ENCODE results near the gene ZNF117. TPM values are rescaled to one million over a fixed set of nuclear protein-coding genes. Genes with fewer than 3 reads are reported as not detected.
"Not testable (repeated sequence)": the region's sequence is repeated elsewhere in the genome, so short reads cannot be mapped to it uniquely, and the experiment has no call there.

Gene ZNF117
- total RNA-seq = 10 to 100 TPM in 1 of 2 donors, 1 to 10 TPM in 1; 6.1 to 26.8 TPM

DNA sequence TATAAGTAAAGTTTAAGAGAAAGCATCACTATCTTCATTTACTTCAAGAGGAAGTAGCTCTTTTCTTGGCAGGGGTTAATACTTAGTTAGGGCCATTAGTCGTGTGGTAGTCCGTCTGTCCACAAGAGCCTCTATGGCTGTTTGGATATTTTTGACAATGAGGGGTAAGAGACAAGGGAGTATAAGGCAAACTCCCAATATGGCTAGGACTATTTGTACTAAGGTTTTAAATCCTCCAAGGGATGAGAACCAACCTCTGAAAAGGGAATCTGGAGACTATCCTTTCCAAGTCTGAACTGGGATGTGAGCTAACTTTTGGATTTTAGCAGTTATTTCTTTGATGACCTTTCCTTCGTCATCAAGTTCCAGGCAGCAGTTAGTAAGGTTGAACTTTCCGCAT lies at the start of gene ZNF117:
Gene ZNF117, minus strand, starts transcription at position 101 of the 400 bp plus-strand sequence.
- no peak for TF ChIP-seq POLR2AphosphoS5 (IDR thresholded peaks at IDR 0.05)
- TF ChIP-seq, protein P1, sequence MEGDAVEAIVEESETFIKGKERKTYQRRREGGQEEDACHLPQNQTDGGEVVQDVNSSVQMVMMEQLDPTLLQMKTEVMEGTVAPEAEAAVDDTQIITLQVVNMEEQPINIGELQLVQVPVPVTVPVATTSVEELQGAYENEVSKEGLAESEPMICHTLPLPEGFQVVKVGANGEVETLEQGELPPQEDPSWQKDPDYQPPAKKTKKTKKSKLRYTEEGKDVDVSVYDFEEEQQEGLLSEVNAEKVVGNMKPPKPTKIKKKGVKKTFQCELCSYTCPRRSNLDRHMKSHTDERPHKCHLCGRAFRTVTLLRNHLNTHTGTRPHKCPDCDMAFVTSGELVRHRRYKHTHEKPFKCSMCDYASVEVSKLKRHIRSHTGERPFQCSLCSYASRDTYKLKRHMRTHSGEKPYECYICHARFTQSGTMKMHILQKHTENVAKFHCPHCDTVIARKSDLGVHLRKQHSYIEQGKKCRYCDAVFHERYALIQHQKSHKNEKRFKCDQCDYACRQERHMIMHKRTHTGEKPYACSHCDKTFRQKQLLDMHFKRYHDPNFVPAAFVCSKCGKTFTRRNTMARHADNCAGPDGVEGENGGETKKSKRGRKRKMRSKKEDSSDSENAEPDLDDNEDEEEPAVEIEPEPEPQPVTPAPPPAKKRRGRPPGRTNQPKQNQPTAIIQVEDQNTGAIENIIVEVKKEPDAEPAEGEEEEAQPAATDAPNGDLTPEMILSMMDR (IDR thresholded peaks at IDR 0.05) = no peak
- TF ChIP-seq POLR2A (IDR thresholded peaks at IDR 0.05) = no peak
- no peaks in the 10 kb centered on the region for H3K4me1 ChIP-seq (replicated peaks)
- no peaks in the 10 kb centered on the region for H3K27me3 ChIP-seq (replicated peaks; ENCODE audit: insufficient read depth)
- no peak for DNase-seq (ENCODE audit: low spot score)
- H3K4me3 ChIP-seq = no peak within 1 kb of the TSS
- H3K36me3 ChIP-seq = no peaks in the 10 kb centered on the region
- H3K27ac ChIP-seq = no peak within 1 kb of the TSS
- 82% methylated on average over 4 of the region's 4 CpGs for WGBS
- H3K9me3 ChIP-seq = no peaks in the 10 kb centered on the region
- intact Hi-C loops (cut with DNase I) = no loop called here

DNA sequence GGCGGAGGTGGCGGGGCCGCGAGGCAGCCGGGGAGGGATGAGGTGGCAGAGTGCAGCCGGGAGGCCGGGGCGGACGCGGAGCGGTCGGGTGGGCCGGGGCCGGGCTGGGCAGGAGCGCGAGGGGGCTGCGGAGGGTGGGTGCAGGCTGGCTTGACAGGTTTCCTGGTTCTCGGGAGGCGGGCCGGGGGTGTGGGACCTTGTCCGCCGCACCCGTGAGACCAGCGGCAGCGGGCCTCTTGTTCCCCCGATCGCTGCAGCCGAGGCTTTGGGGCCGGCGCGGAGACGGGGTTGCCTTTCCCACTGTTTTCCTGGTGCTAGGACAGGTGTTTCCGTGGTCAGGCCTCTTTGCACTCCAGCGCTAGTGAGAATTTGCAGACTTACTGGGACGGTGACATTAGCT lies 47.9 kb upstream of the ZNF117 start:
- H3K4me1 ChIP-seq (replicated peaks); H3K36me3 ChIP-seq; intact Hi-C loops (cut with DNase I); H3K27me3 ChIP-seq (replicated peaks; ENCODE audit: insufficient read depth); H3K9me3 ChIP-seq: not testable (repeated sequence)
- 0% methylated on average over 24 of the region's 35 CpGs for WGBS
- H3K27ac ChIP-seq = peak overlapping the region; percentile 89 to 91
- peak overlapping the region; percentile 70 to 76 for H3K4me3 ChIP-seq
- DNase-seq (ENCODE audit: low spot score) = peak; percentile 19

DNA sequence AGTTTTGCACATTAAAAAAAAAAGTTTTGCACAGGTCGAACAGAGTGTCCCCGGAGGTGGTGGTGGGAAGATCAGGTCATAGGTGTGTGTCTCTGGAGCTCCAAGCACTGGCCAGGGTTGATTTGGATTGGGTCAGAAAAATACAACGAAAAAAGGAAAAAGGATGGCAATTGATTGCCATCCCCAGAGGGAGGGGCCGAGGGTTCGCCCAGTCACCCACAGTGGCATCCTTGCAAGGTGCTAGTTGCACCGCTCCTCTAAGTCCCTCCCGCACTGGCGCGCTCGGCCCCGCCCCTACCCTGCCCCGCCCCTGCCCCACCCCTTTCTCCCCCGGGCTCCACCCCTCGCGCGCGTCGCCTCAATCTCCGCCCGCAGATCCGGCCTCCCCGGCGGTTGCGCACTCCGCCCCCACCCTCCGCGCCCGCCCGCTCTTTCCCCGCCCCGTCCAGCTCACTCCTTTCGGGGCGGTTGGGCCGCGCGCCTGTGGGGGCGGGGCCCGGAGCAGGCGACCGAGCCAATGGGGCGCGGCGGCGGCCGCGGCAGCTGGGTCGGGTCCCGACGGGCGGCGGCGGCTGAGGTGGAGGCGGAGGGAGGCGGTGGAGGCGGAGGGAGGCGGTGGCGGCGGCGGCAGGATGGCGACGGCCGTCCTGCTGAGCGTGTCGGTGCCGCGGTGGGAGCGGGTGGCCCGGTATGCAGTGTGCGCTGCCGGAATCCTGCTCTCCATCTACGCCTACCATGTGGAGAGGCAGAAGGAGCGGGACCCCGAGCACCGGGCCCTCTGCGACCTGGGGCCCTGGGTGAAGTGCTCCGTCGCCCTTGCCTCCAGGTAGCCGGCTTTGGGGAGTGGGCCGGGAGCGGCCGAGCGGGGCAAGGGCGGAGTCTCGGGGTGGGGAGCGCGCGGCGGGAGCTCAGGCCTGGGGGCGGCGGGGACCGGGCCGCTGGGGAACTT lies 47.2 kb upstream of the ZNF117 start:
- 2% methylated on average over 56 of the region's 92 CpGs for WGBS
- H3K4me1 ChIP-seq (replicated peaks) = no peaks in the 10 kb centered on the region
- H3K36me3 ChIP-seq = no peaks in the 10 kb centered on the region
- peak overlapping the region; percentile 89 to 91 for H3K27ac ChIP-seq
- TF ChIP-seq, protein P1 (IDR thresholded peaks at IDR 0.05) = peak in 1 of 4 experiments; percentile 6
- TF ChIP-seq POLR2A (IDR thresholded peaks at IDR 0.05) (peak; percentile 45), POLR2AphosphoS5 (IDR thresholded peaks at IDR 0.05) (peak; percentile 30)
- H3K9me3 ChIP-seq = no peaks in the 10 kb centered on the region
- DNase-seq (ENCODE audit: low spot score) = peak; percentile 93
- intact Hi-C loops (cut with DNase I) = no loop called here
- peak overlapping the region; percentile 70 to 76 for H3K4me3 ChIP-seq
- no peaks in the 10 kb centered on the region for H3K27me3 ChIP-seq (replicated peaks; ENCODE audit: insufficient read depth)

DNA sequence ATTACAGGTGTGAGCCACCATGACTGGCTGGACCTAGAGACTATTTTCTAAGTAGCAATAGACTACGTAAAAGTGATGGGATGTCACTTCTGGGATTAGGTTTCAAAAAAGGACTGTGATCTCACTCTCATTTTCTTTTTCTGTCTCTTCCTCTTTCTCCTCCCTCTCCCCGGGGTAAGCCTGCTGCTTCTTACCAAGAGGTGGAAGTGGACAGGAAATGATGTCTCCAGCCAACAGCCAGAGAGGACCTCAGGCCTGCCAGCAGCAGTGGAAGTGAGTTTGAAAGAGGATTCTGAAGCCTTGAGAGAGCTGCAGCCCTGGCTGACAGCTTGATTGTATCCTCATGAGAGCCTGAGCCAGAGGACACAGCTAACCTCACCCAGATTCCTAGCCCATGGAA lies 45.7 kb upstream of the ZNF117 start:
- intact Hi-C loops (cut with DNase I); H3K27ac ChIP-seq; H3K4me3 ChIP-seq; H3K4me1 ChIP-seq (replicated peaks); H3K27me3 ChIP-seq (replicated peaks; ENCODE audit: insufficient read depth); DNase-seq (ENCODE audit: low spot score); H3K36me3 ChIP-seq; H3K9me3 ChIP-seq: not testable (repeated sequence)
- 26% methylated on average over 2 of the region's 2 CpGs for WGBS

DNA sequence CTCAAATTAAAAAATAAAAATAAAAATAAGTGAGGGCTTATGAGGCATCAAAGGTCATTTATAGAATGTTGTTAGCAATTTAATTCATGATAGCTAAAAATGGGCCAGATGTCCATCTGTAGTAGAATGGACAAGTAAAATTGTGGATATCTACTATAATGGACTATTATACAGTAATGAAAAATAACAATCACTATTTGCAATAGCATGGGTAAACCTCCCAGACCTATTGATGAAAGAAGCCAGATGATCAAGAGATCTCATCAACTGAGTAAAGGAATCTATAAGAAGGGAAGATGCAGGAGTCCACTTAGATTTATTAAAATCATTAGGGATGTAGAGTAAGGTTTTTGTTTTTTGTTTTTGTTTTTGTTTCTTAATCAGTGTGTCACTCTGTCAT lies 44.6 kb upstream of the ZNF117 start:
- H3K36me3 ChIP-seq; H3K4me1 ChIP-seq (replicated peaks); H3K27me3 ChIP-seq (replicated peaks; ENCODE audit: insufficient read depth); H3K9me3 ChIP-seq; DNase-seq (ENCODE audit: low spot score); H3K27ac ChIP-seq; H3K4me3 ChIP-seq; intact Hi-C loops (cut with DNase I): not testable (repeated sequence)

DNA sequence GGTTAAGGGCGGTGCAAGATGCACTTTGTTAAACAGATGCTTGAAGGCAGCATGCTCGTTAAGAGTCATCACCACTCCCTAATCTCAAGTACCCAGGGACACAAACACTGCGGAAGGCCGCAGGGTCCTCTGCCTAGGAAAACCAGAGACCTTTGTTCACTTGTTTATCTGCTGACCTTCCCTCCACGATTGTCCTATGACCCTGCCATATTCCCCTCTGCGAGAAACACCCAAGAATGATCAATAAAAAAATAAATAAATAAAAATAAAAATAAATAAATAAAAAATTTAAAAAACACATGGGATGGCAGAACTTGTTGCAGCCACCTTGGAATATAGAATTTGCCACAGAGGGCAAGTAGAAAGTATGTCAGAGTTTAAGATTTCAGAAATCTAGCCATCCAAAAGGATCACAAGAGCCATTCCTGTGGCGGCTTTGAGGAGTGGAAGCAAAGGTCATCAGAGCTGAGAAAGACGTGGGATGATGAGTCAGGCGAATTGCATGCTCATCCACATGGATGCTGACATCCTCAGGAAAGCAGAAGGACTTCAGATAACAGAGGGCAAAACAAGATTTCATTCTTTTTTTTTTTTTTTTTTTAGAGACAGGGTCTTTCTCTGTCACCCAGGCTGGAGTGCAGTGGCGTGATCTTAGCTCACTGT lies 43.4 kb upstream of the ZNF117 start:
- H3K27me3 ChIP-seq (replicated peaks; ENCODE audit: insufficient read depth); H3K9me3 ChIP-seq; H3K27ac ChIP-seq; intact Hi-C loops (cut with DNase I); DNase-seq (ENCODE audit: low spot score); H3K36me3 ChIP-seq; H3K4me3 ChIP-seq; H3K4me1 ChIP-seq (replicated peaks): not testable (repeated sequence)
- 85% methylated on average over 10 of the region's 10 CpGs for WGBS

DNA sequence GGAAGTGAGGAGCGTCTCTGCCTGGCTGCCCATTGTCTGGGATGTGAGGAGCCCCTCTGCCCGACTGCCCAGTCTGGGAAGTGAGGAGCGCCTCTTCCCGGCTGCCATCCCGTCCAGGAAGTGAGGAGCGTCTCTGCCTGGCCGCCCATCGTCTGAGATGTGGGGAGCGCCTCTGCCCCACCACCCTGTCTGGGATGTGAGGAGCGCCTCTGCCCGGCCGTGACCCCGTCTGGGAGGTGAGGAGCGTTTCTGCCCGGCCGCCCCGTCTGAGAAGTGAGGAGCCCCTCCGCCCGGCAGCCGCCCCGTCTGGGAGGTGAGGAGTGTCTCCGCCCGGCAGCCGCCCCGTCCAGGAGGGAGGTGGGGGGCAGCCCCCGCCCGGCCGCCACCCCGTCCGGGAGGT lies 42.6 kb upstream of the ZNF117 start:
- H3K27me3 ChIP-seq (replicated peaks; ENCODE audit: insufficient read depth); intact Hi-C loops (cut with DNase I); H3K4me3 ChIP-seq; DNase-seq (ENCODE audit: low spot score); H3K27ac ChIP-seq; H3K4me1 ChIP-seq (replicated peaks); H3K36me3 ChIP-seq; H3K9me3 ChIP-seq: not testable (repeated sequence)
- WGBS = 92% methylated on average over 20 of the region's 30 CpGs

DNA sequence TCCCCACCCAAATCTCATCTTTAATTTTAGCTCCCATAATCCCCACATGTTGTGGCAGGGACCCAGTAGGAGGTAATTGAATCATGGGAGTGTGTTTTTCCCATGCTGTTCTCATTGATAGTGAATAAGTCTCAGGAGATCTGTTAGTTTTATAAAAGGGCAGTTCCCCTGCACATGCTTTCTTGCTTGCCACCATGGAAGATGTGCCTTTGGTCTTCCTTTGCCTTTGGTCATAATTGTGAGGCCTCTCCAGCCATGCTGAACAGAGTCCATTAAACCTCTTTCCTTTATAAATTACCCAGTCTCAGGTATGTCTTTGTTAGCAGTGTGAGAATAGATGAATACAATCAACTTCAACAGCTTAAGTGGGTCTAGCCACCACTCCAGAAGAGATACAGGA lies 34.2 kb upstream of the ZNF117 start:
- H3K4me1 ChIP-seq (replicated peaks); H3K27me3 ChIP-seq (replicated peaks; ENCODE audit: insufficient read depth); DNase-seq (ENCODE audit: low spot score); H3K36me3 ChIP-seq; intact Hi-C loops (cut with DNase I); H3K27ac ChIP-seq; H3K4me3 ChIP-seq; H3K9me3 ChIP-seq: not testable (repeated sequence)

DNA sequence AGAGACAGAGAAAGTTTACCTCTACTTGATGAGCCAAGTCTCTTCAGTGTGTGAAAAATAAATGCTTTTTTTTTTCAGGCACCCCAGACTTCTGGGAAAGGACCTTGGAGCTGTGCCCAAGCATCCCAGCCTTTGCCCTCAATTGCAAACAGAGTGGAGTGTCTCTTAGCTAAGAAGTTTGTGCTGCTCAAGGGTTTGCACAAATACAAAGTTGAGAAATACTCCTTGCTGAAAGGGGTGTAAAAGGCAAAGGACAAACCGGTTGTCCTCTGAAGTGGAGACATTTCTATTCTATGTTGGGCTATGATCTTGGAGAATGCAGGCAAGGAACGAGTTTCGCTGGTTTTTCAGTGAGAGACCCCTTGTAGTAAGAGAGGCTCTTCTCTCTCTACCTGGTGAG lies 30.1 kb upstream of the ZNF117 start:
- H3K27me3 ChIP-seq (replicated peaks; ENCODE audit: insufficient read depth); H3K4me3 ChIP-seq; H3K9me3 ChIP-seq; H3K27ac ChIP-seq; DNase-seq (ENCODE audit: low spot score); H3K4me1 ChIP-seq (replicated peaks); H3K36me3 ChIP-seq; intact Hi-C loops (cut with DNase I): not testable (repeated sequence)
- 49% methylated on average over 2 of the region's 3 CpGs for WGBS

DNA sequence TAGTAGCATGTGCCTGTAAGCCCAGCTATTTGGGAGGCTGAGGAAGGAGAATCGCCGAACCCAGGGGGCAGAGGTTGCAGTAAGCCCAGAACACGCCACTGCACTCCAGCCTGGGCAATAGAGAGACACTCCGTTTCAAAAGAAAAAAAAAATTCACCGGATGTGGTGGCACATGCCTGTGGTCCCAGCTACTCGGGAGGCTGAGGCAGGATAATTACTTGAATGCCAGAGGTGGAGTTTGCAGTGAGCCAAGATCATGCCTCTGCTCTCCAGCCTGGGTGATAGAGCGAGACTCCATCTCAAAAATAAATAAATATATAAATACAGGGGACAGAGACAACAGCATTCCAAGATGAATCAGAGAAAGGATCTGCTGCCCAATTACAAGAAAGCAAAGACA lies 19.0 kb upstream of the ZNF117 start:
- WGBS = 84% methylated on average over 7 of the region's 7 CpGs

More for the DNA sequence above, 19.0 kb upstream of the ZNF117 start:
- H3K9me3 ChIP-seq; H3K4me3 ChIP-seq; intact Hi-C loops (cut with DNase I); H3K36me3 ChIP-seq; H3K27ac ChIP-seq; H3K4me1 ChIP-seq (replicated peaks); H3K27me3 ChIP-seq (replicated peaks; ENCODE audit: insufficient read depth); DNase-seq (ENCODE audit: low spot score): not testable (repeated sequence)

All from prostate gland (tissue), 2 donors.